ENCODE results near the gene CCDC50. TPM values are rescaled to one million over a fixed set of nuclear protein-coding genes. Genes with fewer than 3 reads are reported as not detected.

The CCDC50 gene
- total RNA-seq, 3 donors from 2014 or later, result 86.9 to 101 (median 93.4) TPM

GRCh38 chr3:191372122-191372521 is 42.9 kb downstream of the CCDC50 start:
- H3K4me1 ChIP-seq, result peaks cover 6 to 10% of the 10 kb centered on the region in 2 donors
- no peaks in the 10 kb centered on the region for H3K36me3 ChIP-seq

GRCh38 chr3:191373327-191373726 is 44.1 kb downstream of the CCDC50 start:
- intact Hi-C loops (cut with DNase I; ENCODE audit: low total_unique reads), result no loop called here
- Histone ChIP-seq H3K27me3 (no peaks in the 10 kb centered on the region), H3K9me3 (no peaks in the 10 kb centered on the region), H3K27ac (no peak overlapping the region), H3K4me1 (peaks cover 6 to 15% of the 10 kb centered on the region in 2 donors), H3K36me3 (no peaks in the 10 kb centered on the region), H3K4me3 (no peak overlapping the region)
- DNase-seq (ENCODE audit: low spot score in 2 of 2), result no peak
- TF ChIP-seq POLR2A (IDR thresholded peaks at IDR 0.05), result no peak
- no peak for TF ChIP-seq POLR2AphosphoS5 (IDR thresholded peaks at IDR 0.05)
- no peak for TF ChIP-seq CTCF (IDR thresholded peaks at IDR 0.05)

More at GRCh38 chr3:191372122-191372521, 42.9 kb downstream of the CCDC50 start:
- Histone ChIP-seq H3K9me3 (no peaks in the 10 kb centered on the region), H3K4me3 (no peak overlapping the region), H3K27me3 (no peaks in the 10 kb centered on the region), H3K27ac (no peak overlapping the region)
- intact Hi-C loops (cut with DNase I; ENCODE audit: low total_unique reads), result no loop called here
- no peak for DNase-seq (ENCODE audit: low spot score in 2 of 2)
- TF ChIP-seq POLR2A (IDR thresholded peaks at IDR 0.05) (no peak), CTCF (IDR thresholded peaks at IDR 0.05) (no peak), POLR2AphosphoS5 (IDR thresholded peaks at IDR 0.05) (no peak)

- H3K9me3 ChIP-seq, result no peaks in the 10 kb centered on the region
- peaks cover 6 to 15% of the 10 kb centered on the region in 2 donors for H3K4me1 ChIP-seq
- DNase-seq (ENCODE audit: low spot score in 2 of 2), result no peak
- H3K4me3 ChIP-seq, result no peak overlapping the region
- peak overlapping the region; percentile 64 to 71 for H3K27ac ChIP-seq
- intact Hi-C loops (cut with DNase I; ENCODE audit: low total_unique reads), result no loop called here
- H3K27me3 ChIP-seq, result no peaks in the 10 kb centered on the region
- no peak for TF ChIP-seq CTCF (IDR thresholded peaks at IDR 0.05)
- TF ChIP-seq POLR2A (IDR thresholded peaks at IDR 0.05), result no peak
- TF ChIP-seq POLR2AphosphoS5 (IDR thresholded peaks at IDR 0.05), result no peak
- peaks cover 7% of the 10 kb centered on the region for H3K36me3 ChIP-seq
Observed at GRCh38 chr3:191376516-191377141, 47.4 kb downstream of the CCDC50 start.

GRCh38 chr3:191378142-191378812 is 49.1 kb downstream of the CCDC50 start:
- intact Hi-C loops (cut with DNase I; ENCODE audit: low total_unique reads), result no loop called here

More at GRCh38 chr3:191378142-191378812, 49.1 kb downstream of the CCDC50 start:
- no peak overlapping the region for H3K4me3 ChIP-seq
- no peak overlapping the region for H3K27ac ChIP-seq
- no peak for TF ChIP-seq POLR2AphosphoS5 (IDR thresholded peaks at IDR 0.05)
- TF ChIP-seq POLR2A (IDR thresholded peaks at IDR 0.05), result no peak
- no peak for TF ChIP-seq CTCF (IDR thresholded peaks at IDR 0.05)
- no peaks in the 10 kb centered on the region for H3K27me3 ChIP-seq
- no peak for DNase-seq (ENCODE audit: low spot score in 2 of 2)
- peaks cover 7% of the 10 kb centered on the region for H3K36me3 ChIP-seq
- no peaks in the 10 kb centered on the region for H3K9me3 ChIP-seq
- peaks cover 6 to 15% of the 10 kb centered on the region in 2 donors for H3K4me1 ChIP-seq

Data from breast epithelium (tissue), 4 donors.